Stimulated activated naive CD8-positive, alpha-beta T cell treated with anti-CD3 and anti-CD28 coated beads, Interleukin-15, Interleukin-2, amounts not matched to agents 100 ng/mL and 50 ng/mL, for 24 hours (primary cell): ENCODE measurements around the gene RFTN1.

Experiments
- H3K27ac Mint-ChIP-seq: one replicate; pipeline ENCODE4 v1.8.0; 2021; ENCODE audit warnings: mild to moderate bottlenecking, mixed read lengths
- H3K27me3 Mint-ChIP-seq: one replicate; pipeline ENCODE4 v1.8.0; 2021; ENCODE audit warnings: mixed read lengths
- H3K36me3 Mint-ChIP-seq: one replicate; pipeline ENCODE4 v1.8.0; 2021; ENCODE audit warnings: low read depth, mixed read lengths
- H3K4me1 Mint-ChIP-seq: one replicate; pipeline ENCODE4 v1.8.0; 2021; ENCODE audit warnings: low read depth, mixed read lengths
- H3K4me3 Mint-ChIP-seq: one replicate; pipeline ENCODE4 v1.8.0; 2021; ENCODE audit warnings: mild to moderate bottlenecking, mixed read lengths
- H3K9me3 Mint-ChIP-seq: one replicate; pipeline ENCODE4 v1.8.0; 2021; ENCODE audit warnings: mixed read lengths

RFTN1 gene

DNA sequence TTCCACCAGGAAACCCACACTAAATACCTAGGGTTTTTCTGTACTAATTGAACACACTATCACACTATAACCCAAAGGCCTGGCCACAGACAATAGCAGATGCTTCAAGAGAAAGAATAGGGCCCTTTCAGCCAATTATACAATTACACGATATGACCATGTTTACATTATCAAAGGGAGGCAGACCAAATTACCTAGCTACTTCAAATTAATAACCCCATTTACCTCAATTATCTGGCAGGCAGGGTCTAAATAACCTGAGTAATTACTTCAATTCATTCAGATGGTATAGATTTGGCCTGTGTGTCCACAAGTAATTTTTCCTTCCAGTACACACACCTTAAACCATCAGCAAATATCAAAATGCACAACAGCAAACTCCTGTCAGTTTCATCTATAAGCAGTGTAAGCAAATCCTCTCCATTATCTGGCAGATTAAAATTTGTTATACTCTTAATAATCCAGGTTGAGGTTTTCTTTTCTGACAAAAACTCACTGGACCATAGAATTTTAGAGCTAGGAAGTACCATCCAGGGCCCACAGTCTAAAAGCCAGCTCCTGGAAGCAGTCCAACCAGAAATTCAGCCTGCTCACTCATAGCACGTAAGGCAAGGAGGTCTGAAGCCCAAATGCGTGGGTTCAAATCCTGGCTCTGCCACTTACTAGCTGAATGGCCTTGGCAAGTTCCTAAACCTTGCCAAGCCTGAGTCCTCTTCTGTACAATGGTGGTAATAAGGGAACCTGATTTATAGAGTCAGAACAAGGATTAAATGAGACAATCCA is 51.8 kb downstream of the RFTN1 start:
- Mint-ChIP-seq H3K36me3 (peaks cover 54% of the 10 kb centered on the region), H3K4me1 (peaks cover 45% of the 10 kb centered on the region), H3K27me3 (no peaks in the 10 kb centered on the region), H3K4me3 (no peak overlapping the region), H3K27ac (peak overlapping the region; percentile 12), H3K9me3 (no peaks in the 10 kb centered on the region)

DNA sequence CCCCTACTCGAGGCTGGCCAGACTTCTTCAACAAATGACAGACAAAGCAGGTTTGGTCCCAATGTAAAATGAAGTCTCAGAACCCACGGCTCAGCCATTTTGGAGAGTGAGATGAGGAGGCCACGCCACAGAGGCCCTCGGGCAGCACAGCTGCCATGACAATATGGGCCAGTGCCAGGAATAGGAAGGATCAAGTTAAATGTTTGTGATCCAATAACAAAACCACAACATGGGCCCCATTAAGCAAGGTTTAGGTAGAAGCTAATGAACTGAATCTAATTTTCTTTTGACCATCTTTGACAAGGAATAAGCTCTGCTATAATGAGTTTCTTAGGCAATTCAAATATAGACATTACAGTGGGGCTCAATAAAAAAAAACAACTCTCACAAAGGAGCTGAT is 52.6 kb downstream of the RFTN1 start:
- Mint-ChIP-seq H3K27me3 (no peaks in the 10 kb centered on the region), H3K36me3 (peaks cover 46% of the 10 kb centered on the region), H3K4me3 (no peak overlapping the region), H3K27ac (no peak overlapping the region), H3K9me3 (no peaks in the 10 kb centered on the region), H3K4me1 (peaks cover 43% of the 10 kb centered on the region)

DNA sequence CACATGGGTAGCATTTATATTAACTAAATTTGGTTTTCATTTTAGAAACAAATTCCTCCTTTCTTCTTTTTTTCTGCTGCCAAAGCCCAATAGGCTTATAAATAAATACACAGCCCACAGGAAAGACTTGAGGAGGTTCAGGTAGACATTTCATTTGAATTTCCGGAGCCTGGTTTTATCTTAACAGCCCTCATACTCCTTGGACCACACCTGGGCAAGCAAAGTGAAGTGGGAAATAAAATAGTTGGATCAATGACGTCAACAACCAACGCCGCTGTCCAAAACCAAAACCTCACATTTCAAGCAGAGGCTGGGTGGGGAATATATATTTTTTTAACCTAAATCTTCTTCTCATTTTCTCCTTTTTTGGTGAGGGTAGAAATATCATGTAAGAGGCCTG is 53.2 kb downstream of the RFTN1 start:
- Mint-ChIP-seq H3K27me3 (no peaks in the 10 kb centered on the region), H3K36me3 (peaks cover 45% of the 10 kb centered on the region), H3K4me3 (no peak overlapping the region), H3K27ac (no peak overlapping the region), H3K4me1 (peaks cover 43% of the 10 kb centered on the region), H3K9me3 (no peaks in the 10 kb centered on the region)

DNA sequence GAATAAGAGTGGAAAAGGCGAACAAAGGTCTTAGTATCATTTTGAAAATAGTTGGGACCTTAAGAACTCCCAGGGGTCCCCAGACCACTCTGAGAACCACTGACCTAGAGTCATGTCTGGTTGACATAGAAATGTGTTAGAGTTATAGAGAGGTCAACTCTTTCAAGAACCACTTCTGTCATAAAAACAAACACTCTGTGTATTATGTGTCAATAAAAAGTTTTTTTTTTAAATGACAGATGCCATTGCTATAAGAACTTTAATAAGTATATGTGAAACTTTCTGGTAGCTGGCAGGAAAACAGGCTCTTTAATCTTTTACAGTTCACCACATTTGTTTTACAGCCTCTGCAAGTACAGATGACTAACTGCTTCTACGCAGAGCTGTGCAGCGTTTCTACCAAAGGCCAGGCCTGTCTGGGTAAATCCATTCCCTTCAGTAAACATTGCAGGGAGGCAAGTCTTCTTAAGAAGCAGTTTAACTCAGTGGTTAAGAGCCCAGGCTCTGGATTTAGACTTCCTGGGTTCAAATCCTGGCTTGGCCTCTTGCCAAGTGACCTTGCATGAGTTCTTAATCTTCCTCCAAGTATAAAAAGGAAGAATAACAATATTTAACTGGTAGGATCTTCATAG is 56.6 kb downstream of the RFTN1 start:
- no peaks in the 10 kb centered on the region for H3K9me3 Mint-ChIP-seq
- H3K36me3 Mint-ChIP-seq = peaks cover 59% of the 10 kb centered on the region
- H3K4me1 Mint-ChIP-seq = peaks cover 29% of the 10 kb centered on the region
- no peaks in the 10 kb centered on the region for H3K27me3 Mint-ChIP-seq
- no peak overlapping the region for H3K4me3 Mint-ChIP-seq
- peak overlapping the region; percentile 23 for H3K27ac Mint-ChIP-seq

DNA sequence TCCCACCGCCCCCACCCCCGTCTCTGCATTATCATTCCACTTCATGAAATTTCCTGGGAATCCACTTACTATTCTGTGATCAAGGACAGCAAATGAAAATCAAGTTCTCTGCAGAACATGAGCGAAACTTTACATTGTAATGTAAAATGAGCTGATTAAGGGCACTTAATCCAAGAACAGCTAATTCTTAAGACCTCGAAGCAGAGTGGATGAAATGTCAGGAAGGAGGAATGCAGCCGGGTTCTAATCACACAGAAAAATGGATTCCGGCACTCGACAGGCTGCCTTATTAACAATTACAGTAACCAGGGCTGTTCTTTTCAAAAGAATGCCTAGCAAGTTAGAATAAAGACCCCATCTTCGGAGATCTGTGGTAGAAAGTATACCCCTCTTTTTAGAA is 57.5 kb downstream of the RFTN1 start:
- Mint-ChIP-seq H3K9me3 (no peaks in the 10 kb centered on the region), H3K4me1 (peaks cover 34% of the 10 kb centered on the region), H3K27ac (no peak overlapping the region), H3K27me3 (no peaks in the 10 kb centered on the region), H3K36me3 (peaks cover 58% of the 10 kb centered on the region), H3K4me3 (no peak overlapping the region)

DNA sequence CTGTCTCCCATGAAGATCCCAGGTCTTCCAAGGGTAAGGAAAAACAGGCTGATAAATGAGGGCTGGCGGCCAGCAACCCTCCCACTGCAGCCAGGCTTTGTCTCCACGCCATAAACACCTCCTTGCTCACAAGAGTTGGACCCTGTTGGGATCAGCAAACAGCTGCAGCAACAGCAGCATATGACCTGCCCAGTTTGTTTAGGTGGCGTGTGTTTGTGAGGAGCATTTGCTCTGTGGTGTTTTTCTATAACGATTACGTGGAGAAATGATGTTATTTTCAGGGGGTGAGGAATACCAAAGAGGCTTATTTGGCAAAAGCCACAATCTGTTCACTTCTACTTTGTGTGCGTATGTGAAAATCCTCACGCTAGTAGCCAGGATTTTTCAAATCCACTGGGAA is 58.5 kb downstream of the RFTN1 start:
- Mint-ChIP-seq H3K4me3 (no peak overlapping the region), H3K4me1 (peaks cover 39% of the 10 kb centered on the region), H3K27me3 (no peaks in the 10 kb centered on the region), H3K27ac (no peak overlapping the region), H3K36me3 (peaks cover 60% of the 10 kb centered on the region), H3K9me3 (no peaks in the 10 kb centered on the region)

DNA sequence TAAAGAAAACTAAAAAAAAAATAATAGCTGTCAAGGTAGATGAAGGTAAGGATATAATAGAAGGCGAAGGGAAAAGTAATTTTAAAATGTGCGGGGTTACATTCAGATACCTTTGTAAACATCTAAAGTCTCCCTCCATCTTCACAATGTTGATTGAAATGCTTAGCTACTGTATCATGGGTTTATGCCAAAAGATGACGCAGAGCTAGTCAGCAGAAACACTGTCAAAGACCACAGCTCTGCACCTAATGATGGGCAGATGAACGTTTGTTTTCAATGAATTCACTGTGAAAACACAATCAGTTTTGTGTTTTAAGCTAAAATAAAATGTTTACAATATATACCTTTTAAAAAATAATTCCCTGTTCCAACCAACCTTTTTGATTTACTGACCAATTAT is 61.2 kb downstream of the RFTN1 start:
- no peak overlapping the region for H3K4me3 Mint-ChIP-seq
- peaks cover 53% of the 10 kb centered on the region for H3K4me1 Mint-ChIP-seq
- no peaks in the 10 kb centered on the region for H3K9me3 Mint-ChIP-seq
- H3K27me3 Mint-ChIP-seq = no peaks in the 10 kb centered on the region
- H3K36me3 Mint-ChIP-seq = peaks cover 70% of the 10 kb centered on the region
- no peak overlapping the region for H3K27ac Mint-ChIP-seq

DNA sequence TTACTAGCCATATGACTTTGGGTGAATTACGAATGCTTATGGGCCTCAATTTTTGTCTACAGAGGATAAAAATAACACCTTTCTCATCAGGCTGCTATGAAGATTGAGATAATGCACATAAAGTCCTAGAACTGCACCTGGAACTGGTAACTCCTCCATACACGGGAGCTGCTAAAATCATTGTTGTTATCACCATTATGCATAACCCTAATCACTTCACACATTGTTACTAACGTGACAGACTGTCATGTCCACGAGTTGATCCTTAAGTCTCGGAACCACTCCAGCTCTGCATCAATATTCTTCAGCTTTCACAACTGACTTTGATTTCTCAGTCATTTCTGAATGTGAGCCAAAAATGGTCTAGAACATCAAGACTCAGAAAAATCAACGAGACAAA is 64.1 kb downstream of the RFTN1 start:
- H3K36me3 Mint-ChIP-seq = peaks cover 82% of the 10 kb centered on the region
- H3K4me1 Mint-ChIP-seq = peaks cover 73% of the 10 kb centered on the region
- no peaks in the 10 kb centered on the region for H3K27me3 Mint-ChIP-seq
- H3K4me3 Mint-ChIP-seq = no peak overlapping the region
- H3K9me3 Mint-ChIP-seq = no peaks in the 10 kb centered on the region
- H3K27ac Mint-ChIP-seq = peak overlapping the region; percentile 9

DNA sequence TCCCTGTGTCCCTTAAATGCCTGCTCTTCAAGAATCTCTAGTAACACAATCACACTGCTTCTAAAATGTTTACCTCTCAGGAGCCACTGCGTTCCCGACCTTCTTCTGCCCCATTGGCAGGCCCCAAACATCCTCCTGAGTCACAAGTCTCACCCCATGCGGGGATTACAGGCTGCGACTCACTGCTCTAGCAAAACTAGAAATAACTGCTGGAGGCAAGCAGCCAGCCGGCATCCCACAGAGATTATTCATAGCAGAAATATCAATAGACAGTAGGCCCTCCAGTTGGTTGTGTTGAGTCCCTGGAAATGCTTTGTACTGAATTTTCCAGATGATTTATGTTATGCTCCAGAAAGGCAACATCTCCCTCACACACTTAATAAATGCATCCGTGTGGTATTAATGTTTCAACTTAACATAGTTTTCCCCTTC is 64.8 kb downstream of the RFTN1 start:
- Mint-ChIP-seq H3K27me3 (no peaks in the 10 kb centered on the region), H3K9me3 (no peaks in the 10 kb centered on the region), H3K4me1 (peaks cover 76% of the 10 kb centered on the region), H3K36me3 (peaks cover 82% of the 10 kb centered on the region), H3K27ac (peak overlapping the region; percentile 73), H3K4me3 (no peak overlapping the region)

DNA sequence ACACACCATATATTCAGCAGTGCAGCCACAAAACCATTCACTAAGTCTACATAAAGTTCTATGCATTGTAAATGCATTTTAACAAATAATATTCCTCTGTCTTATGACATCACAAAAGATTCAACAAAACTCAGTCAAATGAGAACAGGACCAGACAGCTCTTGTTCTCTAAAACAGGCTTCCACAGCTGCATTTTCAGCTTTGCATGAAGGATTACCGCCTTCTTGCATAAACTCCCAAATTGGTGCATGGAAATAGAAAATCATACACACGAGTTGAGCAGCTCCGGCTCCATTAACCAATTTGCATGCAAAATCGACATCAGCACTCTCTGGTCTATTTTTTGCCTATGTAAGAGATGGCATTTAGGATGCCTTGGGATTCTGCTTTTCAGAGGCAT is 66.4 kb downstream of the RFTN1 start:
- no peaks in the 10 kb centered on the region for H3K27me3 Mint-ChIP-seq
- H3K4me3 Mint-ChIP-seq = no peak overlapping the region
- H3K9me3 Mint-ChIP-seq = no peaks in the 10 kb centered on the region
- peak overlapping the region; percentile 69 for H3K27ac Mint-ChIP-seq
- peaks cover 74% of the 10 kb centered on the region for H3K4me1 Mint-ChIP-seq
- H3K36me3 Mint-ChIP-seq = peaks cover 80% of the 10 kb centered on the region

DNA sequence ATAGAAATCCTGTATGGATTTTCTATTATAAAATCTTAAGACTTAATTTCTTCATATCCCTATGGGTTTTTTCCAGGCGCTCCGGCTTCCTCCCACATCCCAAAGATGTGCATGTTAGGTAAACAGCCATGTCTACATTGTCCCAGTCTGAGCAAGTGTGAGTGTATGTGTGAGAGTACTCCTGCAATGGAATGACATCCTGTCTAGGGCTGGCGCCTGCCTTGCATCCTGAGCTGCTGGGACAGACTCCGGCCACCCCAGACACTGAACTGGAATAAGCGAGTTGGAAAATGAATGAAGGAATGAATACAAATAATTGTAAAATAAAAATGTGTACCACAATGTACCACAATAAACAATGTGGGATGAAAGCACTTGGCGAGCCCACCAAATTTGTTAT is 69.2 kb downstream of the RFTN1 start:
- H3K27me3 Mint-ChIP-seq = no peaks in the 10 kb centered on the region
- H3K9me3 Mint-ChIP-seq = no peaks in the 10 kb centered on the region
- H3K36me3 Mint-ChIP-seq = peaks cover 64% of the 10 kb centered on the region
- H3K4me1 Mint-ChIP-seq = peaks cover 74% of the 10 kb centered on the region
- H3K27ac Mint-ChIP-seq = no peak overlapping the region
- no peak overlapping the region for H3K4me3 Mint-ChIP-seq

DNA sequence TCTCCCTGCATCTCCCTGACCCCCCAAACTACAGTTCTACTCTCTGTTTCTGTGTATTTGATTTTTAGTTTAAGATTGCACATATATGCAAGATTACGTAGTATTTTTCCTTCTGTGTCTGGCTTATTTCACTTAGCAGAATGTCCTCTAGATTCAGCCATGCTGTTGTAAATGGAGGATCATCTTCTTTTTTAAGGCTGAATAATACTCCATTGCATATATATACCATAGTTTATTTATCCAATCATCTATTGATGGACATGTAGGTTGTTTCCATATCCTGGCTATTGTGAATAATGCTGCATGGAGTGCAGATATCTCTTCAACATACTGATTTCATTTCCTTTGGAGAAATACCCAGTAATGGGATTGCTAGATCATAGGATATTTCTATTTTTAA is 70.8 kb downstream of the RFTN1 start:
- Mint-ChIP-seq H3K27ac (no peak overlapping the region), H3K4me1 (peaks cover 61% of the 10 kb centered on the region), H3K27me3 (no peaks in the 10 kb centered on the region), H3K36me3 (peaks cover 66% of the 10 kb centered on the region), H3K9me3 (no peaks in the 10 kb centered on the region), H3K4me3 (no peak overlapping the region)

DNA sequence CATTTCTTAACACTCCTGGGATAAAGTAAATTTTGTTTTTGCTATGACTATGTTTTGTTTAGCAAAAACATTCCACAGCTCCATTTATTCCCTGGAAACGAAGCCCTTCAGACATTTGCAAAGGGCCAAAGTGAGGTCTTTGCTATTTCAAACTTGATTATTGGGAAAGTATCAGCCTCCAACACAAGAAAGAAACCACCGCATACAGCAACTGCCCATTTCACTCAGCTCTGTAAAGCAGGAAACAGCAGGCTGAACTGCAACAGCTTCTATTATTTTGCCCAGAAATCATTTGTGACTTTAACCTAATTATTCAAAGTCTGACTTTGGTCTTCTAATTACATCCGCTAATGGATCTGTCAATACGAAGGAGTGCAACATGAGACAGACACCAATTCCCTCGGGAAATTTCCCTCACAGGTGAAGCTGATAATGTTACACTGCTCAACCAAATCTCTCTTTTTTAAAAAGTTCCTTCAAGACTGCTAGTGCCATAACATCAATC is 72.1 kb downstream of the RFTN1 start:
- Mint-ChIP-seq H3K27ac (no peak overlapping the region), H3K9me3 (no peaks in the 10 kb centered on the region), H3K4me3 (no peak overlapping the region), H3K4me1 (peaks cover 48% of the 10 kb centered on the region), H3K27me3 (no peaks in the 10 kb centered on the region), H3K36me3 (peaks cover 62% of the 10 kb centered on the region)

DNA sequence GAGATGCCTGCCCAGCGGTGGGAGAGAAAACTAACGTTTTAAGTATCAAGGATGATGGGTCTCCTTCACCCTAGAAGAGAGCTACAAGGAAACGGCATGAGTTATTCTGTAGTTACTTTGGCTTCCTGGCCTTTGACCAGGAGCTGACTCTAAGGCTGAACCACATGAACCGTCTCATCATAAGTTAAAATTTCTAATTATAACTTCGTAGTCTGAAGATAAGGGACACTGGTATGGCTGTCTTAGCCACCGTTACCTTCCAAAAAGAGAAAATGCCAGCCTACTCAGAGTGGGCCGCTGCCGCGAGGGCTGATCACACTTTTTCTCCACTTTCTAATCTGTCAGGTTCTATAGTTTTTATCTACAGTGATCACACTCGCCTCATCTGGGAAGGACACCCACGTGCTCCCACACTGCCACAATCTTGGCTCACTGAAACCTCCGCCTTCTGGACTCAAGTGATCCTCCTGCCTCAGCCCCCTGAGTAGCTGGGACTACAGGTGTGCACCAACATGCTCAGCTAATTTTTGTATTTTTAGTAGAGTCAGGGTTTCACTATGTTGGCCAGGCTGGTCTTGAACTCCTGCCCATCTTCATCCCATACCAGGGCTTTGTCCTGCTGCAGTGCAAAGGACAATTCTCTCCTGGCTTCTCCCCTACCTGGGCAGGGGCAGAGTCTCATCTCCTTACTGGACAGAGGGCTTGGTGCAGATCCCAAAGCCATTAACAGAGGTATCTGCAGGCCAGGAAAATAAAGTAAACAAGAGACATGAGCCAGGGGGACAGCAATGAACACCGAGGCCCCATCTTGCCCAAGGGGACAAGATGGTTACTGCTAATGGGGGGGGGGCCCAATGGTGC is 73.4 kb downstream of the RFTN1 start:
- H3K27ac Mint-ChIP-seq = peak overlapping the region; percentile 36
- H3K4me3 Mint-ChIP-seq = no peak overlapping the region
- H3K36me3 Mint-ChIP-seq = peaks cover 53% of the 10 kb centered on the region
- no peaks in the 10 kb centered on the region for H3K27me3 Mint-ChIP-seq
- H3K9me3 Mint-ChIP-seq = no peaks in the 10 kb centered on the region
- peaks cover 40% of the 10 kb centered on the region for H3K4me1 Mint-ChIP-seq
